ENCODE data around the gene NTM.

Gene NTM

DNA sequence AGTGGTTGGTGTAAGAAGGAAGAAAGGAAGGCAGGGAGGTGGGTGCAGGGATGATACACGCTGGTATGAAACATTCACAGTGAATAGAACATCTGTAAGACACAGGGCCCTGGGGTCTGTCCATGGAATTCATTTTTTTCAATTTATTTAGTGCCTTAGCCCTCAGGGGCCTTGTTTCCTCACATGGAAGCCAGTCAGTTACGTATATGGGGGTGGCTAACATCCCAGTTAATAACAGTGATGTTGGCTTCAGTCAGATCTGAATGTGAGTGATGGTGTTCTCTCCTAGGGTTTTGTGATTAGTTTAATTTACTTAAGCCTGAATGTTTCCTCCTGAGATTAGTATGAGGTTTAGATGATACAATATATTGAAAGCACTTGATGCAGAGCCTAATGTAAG is 577.1 kb downstream of the NTM start:
- no peak overlapping the region for H3K4me2 ChIP-seq (ENCODE audit: low read length)

DNA sequence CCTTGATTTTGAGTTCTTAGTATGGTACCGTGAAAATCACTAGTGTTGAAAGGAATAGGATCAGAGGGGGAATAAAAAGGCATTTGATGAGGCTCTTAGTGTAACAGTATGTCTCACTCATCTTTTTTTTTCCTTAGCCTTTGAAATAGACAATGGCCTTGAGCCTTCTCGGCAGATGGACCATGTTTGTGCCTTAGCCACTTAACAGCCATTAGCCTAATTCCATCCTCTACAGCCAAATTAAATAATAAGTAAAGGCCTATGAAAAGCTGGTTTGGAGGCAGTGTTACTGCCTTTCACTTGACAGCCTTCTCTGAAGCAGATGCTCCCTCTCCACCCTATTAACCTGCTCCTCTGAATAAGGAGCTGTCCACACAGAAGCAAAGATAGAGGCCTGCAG is 580.7 kb downstream of the NTM start:
- H3K18ac ChIP-seq (ENCODE audit: low read length) = no peak overlapping the region
- no peak overlapping the region for H2BK120ac ChIP-seq (ENCODE audit: low read depth, low read length)
- no peak overlapping the region for H2BK15ac ChIP-seq (replicated peaks; ENCODE audit: low read depth)
- no peak overlapping the region for H4K8ac ChIP-seq (ENCODE audit: low read depth, low read length)
- H3K4me3 ChIP-seq (ENCODE audit: low read length) = no peak overlapping the region
- no peak overlapping the region for H3K23ac ChIP-seq (ENCODE audit: low read length)
- H4K5ac ChIP-seq (ENCODE audit: low read length) = no peak overlapping the region
- H3K4ac ChIP-seq (ENCODE audit: low read depth, low read length) = no peak overlapping the region
- WGBS (ENCODE audit: extremely low coverage, insufficient coverage, low lambda C conversion rate) = no CpG with 5 or more reads among the region's 2 CpGs
- no peaks in the 10 kb centered on the region for H3K79me2 ChIP-seq (ENCODE audit: control insufficient read depth, insufficient read depth, low read length)
- H3K56ac ChIP-seq (ENCODE audit: low read length) = no peak overlapping the region
- DNase-seq = no peak
- H3K79me1 ChIP-seq (ENCODE audit: low read length) = no peaks in the 10 kb centered on the region
- no peaks in the 10 kb centered on the region for H3K27me3 ChIP-seq (ENCODE audit: insufficient read depth, low read length, poor library complexity)
- H2BK5ac ChIP-seq (ENCODE audit: low read length) = no peak overlapping the region
- H3K4me1 ChIP-seq (ENCODE audit: control insufficient read depth, low read depth, low read length) = no peaks in the 10 kb centered on the region
- no peaks in the 10 kb centered on the region for H3K36me3 ChIP-seq (ENCODE audit: control insufficient read depth, insufficient read depth, low read length)
- H2AK5ac ChIP-seq (ENCODE audit: low read length) = no peak overlapping the region
- no peak overlapping the region for H3K27ac ChIP-seq (ENCODE audit: low read depth, low read length)
- H3K9ac ChIP-seq (ENCODE audit: low read length) = no peak overlapping the region
- H3K4me2 ChIP-seq (ENCODE audit: low read length) = no peak overlapping the region

More for the DNA sequence above, 577.1 kb downstream of the NTM start:
- Histone ChIP-seq H3K27ac (ENCODE audit: low read depth, low read length) (no peak overlapping the region), H2BK5ac (ENCODE audit: low read length) (no peak overlapping the region), H3K27me3 (ENCODE audit: insufficient read depth, low read length, poor library complexity) (no peaks in the 10 kb centered on the region), H3K23ac (ENCODE audit: low read length) (no peak overlapping the region), H3K36me3 (ENCODE audit: control insufficient read depth, insufficient read depth, low read length) (no peaks in the 10 kb centered on the region), H3K4ac (ENCODE audit: low read depth, low read length) (no peak overlapping the region), H3K4me3 (ENCODE audit: low read length) (no peak overlapping the region), H2BK120ac (ENCODE audit: low read depth, low read length) (no peak overlapping the region), H3K56ac (ENCODE audit: low read length) (no peak overlapping the region), H4K8ac (ENCODE audit: low read depth, low read length) (no peak overlapping the region), H3K79me1 (ENCODE audit: low read length) (no peaks in the 10 kb centered on the region), H4K5ac (ENCODE audit: low read length) (no peak overlapping the region), H3K18ac (ENCODE audit: low read length) (no peak overlapping the region), H3K9ac (ENCODE audit: low read length) (no peak overlapping the region), H2BK15ac (replicated peaks; ENCODE audit: low read depth) (no peak overlapping the region), H3K79me2 (ENCODE audit: control insufficient read depth, insufficient read depth, low read length) (no peaks in the 10 kb centered on the region), H2AK5ac (ENCODE audit: low read length) (no peak overlapping the region), H3K4me1 (ENCODE audit: control insufficient read depth, low read depth, low read length) (no peaks in the 10 kb centered on the region)
- WGBS (ENCODE audit: extremely low coverage, insufficient coverage, low lambda C conversion rate) = no CpG with 5 or more reads among the region's 2 CpGs
- no peak for DNase-seq

DNA sequence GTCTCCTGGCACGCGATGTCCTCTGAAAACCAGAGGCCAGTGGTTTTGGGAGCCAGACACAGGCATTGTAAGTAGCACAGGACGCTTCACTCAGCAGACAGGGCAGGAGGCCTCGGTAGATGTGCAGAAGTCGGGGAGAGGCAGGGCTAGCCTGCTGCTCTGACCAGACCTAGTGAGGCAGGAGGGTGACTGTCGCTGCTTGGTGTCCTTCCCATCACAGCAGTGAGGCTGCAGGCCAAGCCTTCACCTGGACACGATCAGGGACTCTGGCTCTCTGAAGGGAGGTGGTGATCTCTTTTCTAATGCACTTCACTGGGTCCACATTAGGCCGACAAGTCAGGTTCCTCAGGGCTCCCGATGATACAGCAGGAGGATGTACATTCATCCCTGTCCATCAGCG is 583.7 kb downstream of the NTM start:
- no peak for DNase-seq
- Histone ChIP-seq H3K18ac (ENCODE audit: low read length) (no peak overlapping the region), H3K36me3 (ENCODE audit: control insufficient read depth, insufficient read depth, low read length) (no peaks in the 10 kb centered on the region), H3K79me2 (ENCODE audit: control insufficient read depth, insufficient read depth, low read length) (no peaks in the 10 kb centered on the region), H3K56ac (ENCODE audit: low read length) (no peak overlapping the region), H3K4me2 (ENCODE audit: low read length) (no peak overlapping the region), H4K5ac (ENCODE audit: low read length) (no peak overlapping the region), H2BK5ac (ENCODE audit: low read length) (no peak overlapping the region), H4K8ac (ENCODE audit: low read depth, low read length) (no peak overlapping the region), H3K4me3 (ENCODE audit: low read length) (no peak overlapping the region), H2AK5ac (ENCODE audit: low read length) (no peak overlapping the region), H3K4me1 (ENCODE audit: control insufficient read depth, low read depth, low read length) (no peaks in the 10 kb centered on the region), H3K27me3 (ENCODE audit: insufficient read depth, low read length, poor library complexity) (no peaks in the 10 kb centered on the region), H3K27ac (ENCODE audit: low read depth, low read length) (no peak overlapping the region), H3K79me1 (ENCODE audit: low read length) (no peaks in the 10 kb centered on the region), H2BK120ac (ENCODE audit: low read depth, low read length) (no peak overlapping the region), H3K23ac (ENCODE audit: low read length) (no peak overlapping the region), H3K4ac (ENCODE audit: low read depth, low read length) (no peak overlapping the region), H2BK15ac (replicated peaks; ENCODE audit: low read depth) (no peak overlapping the region), H3K9ac (ENCODE audit: low read length) (no peak overlapping the region)
- WGBS (ENCODE audit: extremely low coverage, insufficient coverage, low lambda C conversion rate) = no CpG with 5 or more reads among the region's 10 CpGs

DNA sequence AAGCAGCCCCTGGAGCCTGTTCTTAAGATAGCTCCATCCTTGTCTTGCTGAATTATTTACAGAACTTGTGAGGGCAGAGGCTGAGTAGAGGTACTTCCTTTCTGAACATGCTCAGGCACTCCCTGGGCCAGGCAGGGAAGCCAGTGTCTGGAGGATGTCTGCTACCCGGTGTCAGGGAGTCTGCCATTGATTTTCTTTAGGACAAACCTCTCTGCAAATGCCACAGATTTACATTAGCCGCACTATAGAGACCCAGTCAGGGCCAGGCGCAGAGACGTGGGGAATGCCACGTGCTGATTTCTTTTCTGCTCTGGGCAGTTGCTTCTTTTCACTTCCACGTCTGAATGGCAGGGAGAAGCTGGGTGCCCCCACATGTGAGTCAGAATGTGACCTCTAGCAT is 585.5 kb downstream of the NTM start:
- no peak overlapping the region for H3K4ac ChIP-seq (ENCODE audit: low read depth, low read length)
- no peak overlapping the region for H3K4me3 ChIP-seq (ENCODE audit: low read length)
- H4K8ac ChIP-seq (ENCODE audit: low read depth, low read length) = no peak overlapping the region
- DNase-seq = no peak
- no peak overlapping the region for H2AK5ac ChIP-seq (ENCODE audit: low read length)
- H3K36me3 ChIP-seq (ENCODE audit: control insufficient read depth, insufficient read depth, low read length) = no peaks in the 10 kb centered on the region
- no peaks in the 10 kb centered on the region for H3K27me3 ChIP-seq (ENCODE audit: insufficient read depth, low read length, poor library complexity)
- H3K56ac ChIP-seq (ENCODE audit: low read length) = no peak overlapping the region
- H3K9ac ChIP-seq (ENCODE audit: low read length) = no peak overlapping the region
- no peak overlapping the region for H3K27ac ChIP-seq (ENCODE audit: low read depth, low read length)
- H2BK15ac ChIP-seq (replicated peaks; ENCODE audit: low read depth) = no peak overlapping the region
- no peak overlapping the region for H2BK120ac ChIP-seq (ENCODE audit: low read depth, low read length)
- no peaks in the 10 kb centered on the region for H3K79me2 ChIP-seq (ENCODE audit: control insufficient read depth, insufficient read depth, low read length)
- no peaks in the 10 kb centered on the region for H3K79me1 ChIP-seq (ENCODE audit: low read length)
- no peak overlapping the region for H3K4me2 ChIP-seq (ENCODE audit: low read length)
- H3K18ac ChIP-seq (ENCODE audit: low read length) = no peak overlapping the region
- H3K23ac ChIP-seq (ENCODE audit: low read length) = no peak overlapping the region
- WGBS (ENCODE audit: extremely low coverage, insufficient coverage, low lambda C conversion rate) = no CpG with 5 or more reads among the region's 6 CpGs
- no peaks in the 10 kb centered on the region for H3K4me1 ChIP-seq (ENCODE audit: control insufficient read depth, low read depth, low read length)
- no peak overlapping the region for H4K5ac ChIP-seq (ENCODE audit: low read length)
- no peak overlapping the region for H2BK5ac ChIP-seq (ENCODE audit: low read length)

DNA sequence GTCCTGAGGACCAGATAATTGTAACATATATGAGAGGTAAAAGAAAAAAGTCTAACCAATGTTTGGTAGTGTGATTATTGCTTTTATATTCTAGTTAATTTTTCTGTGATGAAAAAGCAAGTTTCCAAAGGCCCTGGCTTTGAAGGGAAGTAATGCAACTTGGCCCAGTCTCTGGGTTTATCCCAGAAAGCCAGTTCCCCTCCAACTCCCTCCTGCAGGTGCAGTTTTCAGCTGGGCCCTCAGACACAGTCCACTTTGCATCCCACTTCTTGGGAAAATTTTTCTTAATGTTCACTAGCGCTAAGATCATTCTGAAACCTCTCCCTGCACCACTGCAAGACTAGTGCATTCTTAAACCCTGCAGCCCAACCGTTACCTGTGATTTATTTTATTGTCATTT is 586.8 kb downstream of the NTM start:
- Histone ChIP-seq H3K4me3 (ENCODE audit: low read length) (no peak overlapping the region), H3K4me1 (ENCODE audit: control insufficient read depth, low read depth, low read length) (no peaks in the 10 kb centered on the region), H3K4me2 (ENCODE audit: low read length) (no peak overlapping the region), H2BK120ac (ENCODE audit: low read depth, low read length) (no peak overlapping the region), H3K27me3 (ENCODE audit: insufficient read depth, low read length, poor library complexity) (no peaks in the 10 kb centered on the region), H2BK15ac (replicated peaks; ENCODE audit: low read depth) (no peak overlapping the region), H3K23ac (ENCODE audit: low read length) (no peak overlapping the region), H2AK5ac (ENCODE audit: low read length) (no peak overlapping the region), H3K56ac (ENCODE audit: low read length) (no peak overlapping the region), H4K5ac (ENCODE audit: low read length) (no peak overlapping the region), H4K8ac (ENCODE audit: low read depth, low read length) (no peak overlapping the region), H3K4ac (ENCODE audit: low read depth, low read length) (no peak overlapping the region), H3K79me2 (ENCODE audit: control insufficient read depth, insufficient read depth, low read length) (no peaks in the 10 kb centered on the region), H2BK5ac (ENCODE audit: low read length) (no peak overlapping the region), H3K27ac (ENCODE audit: low read depth, low read length) (no peak overlapping the region), H3K79me1 (ENCODE audit: low read length) (no peaks in the 10 kb centered on the region), H3K36me3 (ENCODE audit: control insufficient read depth, insufficient read depth, low read length) (no peaks in the 10 kb centered on the region), H3K9ac (ENCODE audit: low read length) (no peak overlapping the region), H3K18ac (ENCODE audit: low read length) (no peak overlapping the region)
- DNase-seq = no peak
- no CpG with 5 or more reads among the region's 2 CpGs for WGBS (ENCODE audit: extremely low coverage, insufficient coverage, low lambda C conversion rate)

DNA sequence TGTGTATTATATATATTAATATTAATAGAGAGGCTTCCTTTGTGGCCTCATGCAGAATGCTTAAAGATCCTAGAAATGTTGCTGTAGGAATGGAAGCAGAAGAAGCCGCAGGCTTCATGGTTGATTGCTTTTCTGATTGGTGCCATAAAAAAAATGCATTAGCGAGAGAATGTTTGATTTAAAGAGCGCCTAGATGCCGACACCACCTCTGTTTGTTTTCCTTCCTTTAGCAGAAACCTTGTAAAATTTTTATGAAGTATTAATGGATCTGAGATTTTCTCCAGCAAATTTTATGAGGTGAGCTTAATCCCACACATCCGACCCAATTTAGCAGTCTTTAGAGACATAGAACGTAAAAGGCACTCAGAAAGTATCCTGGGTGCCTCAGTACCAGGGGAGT is 587.5 kb downstream of the NTM start:
- no peak overlapping the region for H4K8ac ChIP-seq (ENCODE audit: low read depth, low read length)
- H3K27ac ChIP-seq (ENCODE audit: low read depth, low read length) = no peak overlapping the region
- WGBS (ENCODE audit: extremely low coverage, insufficient coverage, low lambda C conversion rate) = no CpG with 5 or more reads among the region's 6 CpGs

More for the DNA sequence above, 587.5 kb downstream of the NTM start:
- Histone ChIP-seq H4K5ac (ENCODE audit: low read length) (no peak overlapping the region), H3K4me2 (ENCODE audit: low read length) (no peak overlapping the region), H3K27me3 (ENCODE audit: insufficient read depth, low read length, poor library complexity) (no peaks in the 10 kb centered on the region), H3K56ac (ENCODE audit: low read length) (no peak overlapping the region), H2BK120ac (ENCODE audit: low read depth, low read length) (no peak overlapping the region), H2AK5ac (ENCODE audit: low read length) (no peak overlapping the region), H3K4me1 (ENCODE audit: control insufficient read depth, low read depth, low read length) (no peaks in the 10 kb centered on the region), H3K9ac (ENCODE audit: low read length) (no peak overlapping the region), H3K4ac (ENCODE audit: low read depth, low read length) (no peak overlapping the region), H3K36me3 (ENCODE audit: control insufficient read depth, insufficient read depth, low read length) (no peaks in the 10 kb centered on the region), H3K18ac (ENCODE audit: low read length) (no peak overlapping the region), H2BK5ac (ENCODE audit: low read length) (no peak overlapping the region), H3K79me1 (ENCODE audit: low read length) (no peaks in the 10 kb centered on the region), H2BK15ac (replicated peaks; ENCODE audit: low read depth) (no peak overlapping the region), H3K79me2 (ENCODE audit: control insufficient read depth, insufficient read depth, low read length) (no peaks in the 10 kb centered on the region), H3K4me3 (ENCODE audit: low read length) (no peak overlapping the region), H3K23ac (ENCODE audit: low read length) (no peak overlapping the region)
- DNase-seq = no peak

Measured in mesendoderm (in vitro differentiated cells).